MM.1S (cell line): ENCODE results near the gene TSPO2.

ENCODE experiments used
- DNase-seq: peaks from one replicate; pipeline ENCODE4 v3.0.0-alpha.2; 2015
- H2AFZ ChIP-seq: fragments of 300-600 bp; sonication (generic); 2 replicates; pipeline ENCODE4 v1.6.0; 2016; ENCODE audit warnings: antibody characterized with exemption, low read length
- H3F3A ChIP-seq: fragments of 300-600 bp; sonication (generic); 2 replicates; pipeline ENCODE4 v1.6.1; 2016; ENCODE audit warnings: mild to moderate bottlenecking, antibody characterized with exemption, low read length, moderate library complexity, mixed read lengths; ENCODE audit not compliant: insufficient read depth
- H3K27ac ChIP-seq: fragments of 300-600 bp; sonication (generic); 2 replicates; pipeline ENCODE4 v1.5.1; 2016; ENCODE audit warnings: mild to moderate bottlenecking, low read length
- H3K27me3 ChIP-seq: fragments of 300-600 bp; sonication (generic); replicated peaks from 2 replicates; pipeline ENCODE4 v1.6.0; 2016; ENCODE audit warnings: low read length; ENCODE audit not compliant: insufficient read depth
- H3K36me3 ChIP-seq: fragments of 300-600 bp; sonication (generic); replicated peaks from 2 replicates; pipeline ENCODE4 v1.6.1; 2016; ENCODE audit warnings: mild to moderate bottlenecking, low read length, mixed read lengths; ENCODE audit not compliant: insufficient read depth
- H3K4me1 ChIP-seq: fragments of 300-600 bp; sonication (generic); 2 replicates; pipeline ENCODE4 v1.6.1; 2016; ENCODE audit warnings: low read length, mixed read lengths
- H3K4me2 ChIP-seq: fragments of 300-600 bp; sonication (generic); 2 replicates; pipeline ENCODE4 v1.6.0; 2016; ENCODE audit warnings: low read depth, low read length
- H3K4me3 ChIP-seq: fragments of 300-600 bp; sonication (generic); 2 replicates; pipeline ENCODE4 v1.5.1; 2016; ENCODE audit warnings: low read length, mixed read lengths
- H3K79me2 ChIP-seq: fragments of 300-600 bp; sonication (generic); 2 replicates; pipeline ENCODE4 v1.6.1; 2016; ENCODE audit warnings: mixed run types, low read length, mixed read lengths
- H3K9ac ChIP-seq: fragments of 300-600 bp; sonication (generic); 2 replicates; pipeline ENCODE4 v1.6.1; 2016; ENCODE audit warnings: low read length, mixed read lengths
- H3K9me2 ChIP-seq: fragments of 300-600 bp; sonication (generic); replicated peaks from 2 replicates; pipeline ENCODE4 v1.6.1; 2016; ENCODE audit warnings: mild to moderate bottlenecking, low read length, mixed read lengths; ENCODE audit not compliant: insufficient read depth
- H3K9me3 ChIP-seq: fragments of 300-600 bp; sonication (generic); replicated peaks from 2 replicates; pipeline ENCODE4 v1.6.1; 2016; ENCODE audit warnings: mild to moderate bottlenecking, low read length, mixed read lengths; ENCODE audit not compliant: insufficient read depth
- H4K20me1 ChIP-seq: fragments of 300-600 bp; sonication (generic); 2 replicates; pipeline ENCODE4 v1.6.1; 2016; ENCODE audit warnings: mild to moderate bottlenecking, low read length, moderate library complexity, mixed read lengths; ENCODE audit not compliant: insufficient read depth
- CTCF ChIP-seq: fragments of 300-600 bp; sonication (generic); IDR thresholded peaks from 2 replicates; pipeline ENCODE4 v1.5.1; 2016; ENCODE audit warnings: antibody characterized with exemption, low read length, mixed read lengths
- EZH2 ChIP-seq: fragments of 300-600 bp; sonication (generic); optimal IDR thresholded peaks from 2 replicates; pipeline ENCODE3; 2017; ENCODE audit warnings: low read depth, mild to moderate bottlenecking, antibody characterized with exemption, low read length, mixed read lengths
- EZH2phosphoT487 ChIP-seq: fragments of 300-600 bp; sonication (generic); IDR thresholded peaks from 2 replicates; pipeline ENCODE4 v1.6.1; 2018; ENCODE audit warnings: antibody characterized with exemption, low read length

The TSPO2 gene

GRCh38 chr6:41059556-41059955 is 17.3 kb downstream of the TSPO2 start:
- Histone ChIP-seq H3K27ac (no peak overlapping the region), H3K4me3 (no peak overlapping the region), H3K9me2 (no peaks in the 10 kb centered on the region), H3K9ac (no peak overlapping the region), H3F3A (no peaks in the 10 kb centered on the region), H3K9me3 (no peaks in the 10 kb centered on the region), H3K4me2 (no peak overlapping the region), H3K36me3 (no peaks in the 10 kb centered on the region), H3K79me2 (no peaks in the 10 kb centered on the region), H3K27me3 (no peaks in the 10 kb centered on the region), H4K20me1 (no peaks in the 10 kb centered on the region), H3K4me1 (peaks cover 13% of the 10 kb centered on the region), H2AFZ (no peak overlapping the region)
- no peak for TF ChIP-seq EZH2
- no peak for TF ChIP-seq CTCF
- TF ChIP-seq EZH2phosphoT487: no peak
- DNase-seq: no peak

- H3K27ac ChIP-seq: no peak overlapping the region
- H3K27me3 ChIP-seq: no peaks in the 10 kb centered on the region
- no peaks in the 10 kb centered on the region for H3K9me2 ChIP-seq
- DNase-seq: no peak
- TF ChIP-seq EZH2 (no peak), CTCF (no peak), EZH2phosphoT487 (no peak)
- no peak overlapping the region for H2AFZ ChIP-seq
- no peaks in the 10 kb centered on the region for H3K9me3 ChIP-seq
- H3F3A ChIP-seq: no peaks in the 10 kb centered on the region
- H3K4me3 ChIP-seq: no peak overlapping the region
- H3K4me2 ChIP-seq: no peak overlapping the region
- H3K4me1 ChIP-seq: peaks cover 11% of the 10 kb centered on the region
- no peaks in the 10 kb centered on the region for H3K79me2 ChIP-seq
- no peak overlapping the region for H3K9ac ChIP-seq
- H4K20me1 ChIP-seq: no peaks in the 10 kb centered on the region
- no peaks in the 10 kb centered on the region for H3K36me3 ChIP-seq
Measured at GRCh38 chr6:41061196-41061726, 19.0 kb downstream of the TSPO2 start.

- DNase-seq: no peak
- no peaks in the 10 kb centered on the region for H3K9me2 ChIP-seq
- no peak overlapping the region for H2AFZ ChIP-seq
- no peaks in the 10 kb centered on the region for H3K79me2 ChIP-seq
- H3K4me3 ChIP-seq: no peak overlapping the region
- no peak overlapping the region for H3K27ac ChIP-seq
- peaks cover 14% of the 10 kb centered on the region for H3K4me1 ChIP-seq
- no peak overlapping the region for H3K9ac ChIP-seq
- H3K27me3 ChIP-seq: no peaks in the 10 kb centered on the region
- TF ChIP-seq EZH2phosphoT487 (no peak), EZH2 (no peak), CTCF (no peak)
- H3F3A ChIP-seq: no peaks in the 10 kb centered on the region
- no peaks in the 10 kb centered on the region for H3K9me3 ChIP-seq
- no peaks in the 10 kb centered on the region for H3K36me3 ChIP-seq
- no peaks in the 10 kb centered on the region for H4K20me1 ChIP-seq
- no peak overlapping the region for H3K4me2 ChIP-seq
Measured at GRCh38 chr6:41062056-41062455, 19.8 kb downstream of the TSPO2 start.
